OCI-LY1 (cell line): ENCODE data around the gene FOXP3.

Source experiments
- H2AFZ ChIP-seq: fragments of 200-600 bp; sonication (generic), shearing (Covaris generic); 2 replicates; pipeline ENCODE4 v1.6.0; 2014; ENCODE audit warnings: antibody characterized with exemption, mild to moderate bottlenecking, low read length
- H3F3A ChIP-seq: fragments of 200-600 bp; sonication (generic), shearing (Covaris generic); 2 replicates; pipeline ENCODE4 v1.6.0; 2014; ENCODE audit warnings: mild to moderate bottlenecking, antibody characterized with exemption, low read length, moderate library complexity; ENCODE audit not compliant: insufficient read depth
- H3K27ac ChIP-seq: fragments of 200-600 bp; sonication (generic); 2 replicates; pipeline ENCODE4 v1.5.1; 2014; ENCODE audit warnings: low read length, mixed run types, mild to moderate bottlenecking, low read depth; ENCODE audit not compliant: poor library complexity, severe bottlenecking
- H3K27me3 ChIP-seq: fragments of 200-600 bp; sonication (generic); 2 replicates; pipeline ENCODE4 v1.6.0; 2014; ENCODE audit warnings: antibody characterized with exemption, mild to moderate bottlenecking, low read length, moderate library complexity; ENCODE audit not compliant: insufficient read depth
- H3K36me3 ChIP-seq: fragments of 200-600 bp; sonication (generic); 2 replicates; pipeline ENCODE4 v1.6.1; 2014; ENCODE audit warnings: mild to moderate bottlenecking, antibody characterized with exemption, low read length, moderate library complexity, mixed read lengths; ENCODE audit not compliant: insufficient read depth
- H3K4me1 ChIP-seq: fragments of 200-600 bp; sonication (generic); 2 replicates; pipeline ENCODE4 v1.5.1; 2014; ENCODE audit warnings: mild to moderate bottlenecking, low read length, moderate library complexity; ENCODE audit not compliant: insufficient read depth, severe bottlenecking
- H3K4me2 ChIP-seq: fragments of 200-600 bp; sonication (generic), shearing (Covaris generic); 2 replicates; pipeline ENCODE4 v1.6.1; 2014; ENCODE audit warnings: low read length
- H3K4me3 ChIP-seq: fragments of 200-600 bp; sonication (generic); 2 replicates; pipeline ENCODE4 v1.5.1; 2014; ENCODE audit warnings: low read length, low read depth, mild to moderate bottlenecking, mixed read lengths; ENCODE audit not compliant: poor library complexity, severe bottlenecking
- H3K79me2 ChIP-seq: fragments of 200-600 bp; shearing (Covaris generic); 2 replicates; pipeline ENCODE4 v1.6.1; 2016; ENCODE audit warnings: mixed run types, low read length, mixed read lengths; ENCODE audit not compliant: insufficient read depth
- H3K9ac ChIP-seq: fragments of 200-600 bp; sonication (generic), shearing (Covaris generic); 2 replicates; pipeline ENCODE4 v1.6.1; 2014; ENCODE audit warnings: mild to moderate bottlenecking, low read length, mixed read lengths
- H3K9me2 ChIP-seq: fragments of 200-600 bp; sonication (generic), shearing (Covaris generic); 2 replicates; pipeline ENCODE4 v1.6.1; 2014; ENCODE audit warnings: low read depth, mild to moderate bottlenecking, low read length, mixed read lengths
- H3K9me3 ChIP-seq: fragments of 200-600 bp; shearing (Covaris generic); 2 replicates; pipeline ENCODE4 v1.6.1; 2014; ENCODE audit warnings: low read length, mixed read lengths
- H4K20me1 ChIP-seq: fragments of 200-600 bp; sonication (generic), shearing (Covaris generic); 2 replicates; pipeline ENCODE4 v1.6.0; 2016; ENCODE audit warnings: mild to moderate bottlenecking, low read length; ENCODE audit not compliant: insufficient read depth
- CTCF ChIP-seq: fragments of 200-600 bp; sonication (generic), shearing (Covaris generic); IDR thresholded peaks from 2 replicates; pipeline ENCODE4 v1.5.1; 2017; ENCODE audit warnings: mild to moderate bottlenecking, antibody characterized with exemption, low read length, moderate library complexity, mixed read lengths
- EZH2 ChIP-seq: fragments of 200-600 bp; sonication (generic), shearing (Covaris generic); IDR thresholded peaks from 2 replicates; pipeline ENCODE4 v1.8.0; 2017; ENCODE audit warnings: borderline replicate concordance, mixed run types, mild to moderate bottlenecking, antibody characterized with exemption, low read length, moderate library complexity, mixed read lengths

Gene FOXP3

GRCh38 chrX:49243166-49243565, 21.3 kb downstream of the FOXP3 start:
- H3K9ac ChIP-seq, result no peak overlapping the region
- no peaks in the 10 kb centered on the region for H3F3A ChIP-seq
- H3K9me3 ChIP-seq, result no peaks in the 10 kb centered on the region
- H3K4me2 ChIP-seq, result no peak overlapping the region
- H3K27ac ChIP-seq, result no peak overlapping the region
- H2AFZ ChIP-seq, result no peak overlapping the region
- TF ChIP-seq EZH2 (no peak), CTCF (no peak)
- no peak overlapping the region for H3K4me3 ChIP-seq
- no peaks in the 10 kb centered on the region for H3K9me2 ChIP-seq
- H3K27me3 ChIP-seq, result no peaks in the 10 kb centered on the region
- no peaks in the 10 kb centered on the region for H3K79me2 ChIP-seq
- H3K36me3 ChIP-seq, result peaks cover 14% of the 10 kb centered on the region
- no peaks in the 10 kb centered on the region for H4K20me1 ChIP-seq
- no peaks in the 10 kb centered on the region for H3K4me1 ChIP-seq

- Histone ChIP-seq H3K9ac (no peak overlapping the region), H3K9me2 (no peaks in the 10 kb centered on the region), H3F3A (no peaks in the 10 kb centered on the region), H3K4me3 (no peak overlapping the region), H3K27ac (no peak overlapping the region), H3K36me3 (peaks cover 14% of the 10 kb centered on the region), H2AFZ (no peak overlapping the region), H3K4me2 (no peak overlapping the region), H4K20me1 (no peaks in the 10 kb centered on the region), H3K27me3 (no peaks in the 10 kb centered on the region), H3K9me3 (no peaks in the 10 kb centered on the region), H3K4me1 (no peaks in the 10 kb centered on the region), H3K79me2 (no peaks in the 10 kb centered on the region)
- TF ChIP-seq EZH2 (no peak), CTCF (no peak)
These were observed 21.9 kb downstream of the FOXP3 start for GRCh38 chrX:49242545-49243066.

- no peaks in the 10 kb centered on the region for H3K27me3 ChIP-seq
- TF ChIP-seq EZH2 (no peak), CTCF (no peak)
These were observed 25.8 kb downstream of the FOXP3 start for GRCh38 chrX:49238735-49239134.

More at GRCh38 chrX:49238735-49239134, 25.8 kb downstream of the FOXP3 start:
- no peak overlapping the region for H3K4me3 ChIP-seq
- H3K4me1 ChIP-seq, result peaks cover 21% of the 10 kb centered on the region
- no peak overlapping the region for H3K9ac ChIP-seq
- H3K9me2 ChIP-seq, result no peaks in the 10 kb centered on the region
- no peaks in the 10 kb centered on the region for H3K9me3 ChIP-seq
- peaks cover 14% of the 10 kb centered on the region; the same call in 1 of the 2 replicates for H3K36me3 ChIP-seq
- no peaks in the 10 kb centered on the region for H3F3A ChIP-seq
- no peaks in the 10 kb centered on the region for H4K20me1 ChIP-seq
- H2AFZ ChIP-seq, result no peak overlapping the region
- no peak overlapping the region for H3K27ac ChIP-seq
- H3K79me2 ChIP-seq, result no peaks in the 10 kb centered on the region
- H3K4me2 ChIP-seq, result no peak overlapping the region
